Activated T-cell treated with anti-CD3 and anti-CD28 coated beads, Interleukin-2, amount 50 U/mL, for 24 hours (primary cell): ENCODE data around the gene PRR15.

Experiments
- DNase-seq: peaks from one replicate; pipeline ENCODE4 v3.0.0-alpha.2; 2020
- H3K27ac Mint-ChIP-seq: 2 replicates; pipeline ENCODE4 v1.8.0; 2020; ENCODE audit warnings: mild to moderate bottlenecking, mixed read lengths
- H3K27me3 Mint-ChIP-seq: 2 replicates; pipeline ENCODE4 v1.8.0; 2020; ENCODE audit warnings: mixed read lengths
- H3K36me3 Mint-ChIP-seq: 2 replicates; pipeline ENCODE4 v1.8.0; 2020; ENCODE audit warnings: low read depth, mixed read lengths
- H3K4me1 Mint-ChIP-seq: 2 replicates; pipeline ENCODE4 v1.8.0; 2020; ENCODE audit warnings: low read depth, mixed read lengths
- H3K4me3 Mint-ChIP-seq: 2 replicates; pipeline ENCODE4 v1.8.0; 2020; ENCODE audit warnings: mild to moderate bottlenecking, moderate library complexity, mixed read lengths
- H3K9me3 Mint-ChIP-seq: 2 replicates; pipeline ENCODE4 v1.8.0; 2020; ENCODE audit warnings: mixed read lengths

The PRR15 gene

DNA sequence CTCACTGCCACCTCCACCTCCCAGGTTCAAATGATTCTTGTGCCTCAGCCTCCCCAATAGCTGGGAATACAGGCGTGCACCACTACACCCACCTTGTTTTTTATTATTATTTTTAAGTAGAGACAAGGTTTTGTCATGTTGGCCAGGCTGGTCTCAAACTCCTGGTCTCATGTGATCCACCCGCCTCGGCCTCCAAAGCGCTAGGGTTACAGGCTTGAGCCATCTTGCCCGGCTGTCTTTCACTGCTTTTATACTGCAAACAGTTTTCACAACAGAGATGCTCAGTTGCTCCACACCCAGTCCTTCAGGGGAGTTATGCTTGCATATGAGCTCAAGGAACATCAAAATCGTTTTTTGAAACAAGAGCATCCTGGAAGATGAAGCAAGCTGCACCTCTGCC lies 1.3 kb upstream of the PRR15 start:
- no peak overlapping the region for H3K27ac Mint-ChIP-seq
- H3K36me3 Mint-ChIP-seq, result no peaks in the 10 kb centered on the region
- H3K4me3 Mint-ChIP-seq, result no peak overlapping the region
- DNase-seq, result no peak
- no peaks in the 10 kb centered on the region for H3K9me3 Mint-ChIP-seq
- H3K4me1 Mint-ChIP-seq, result peaks cover 27% of the 10 kb centered on the region
- H3K27me3 Mint-ChIP-seq, result peaks cover 77% of the 10 kb centered on the region

DNA sequence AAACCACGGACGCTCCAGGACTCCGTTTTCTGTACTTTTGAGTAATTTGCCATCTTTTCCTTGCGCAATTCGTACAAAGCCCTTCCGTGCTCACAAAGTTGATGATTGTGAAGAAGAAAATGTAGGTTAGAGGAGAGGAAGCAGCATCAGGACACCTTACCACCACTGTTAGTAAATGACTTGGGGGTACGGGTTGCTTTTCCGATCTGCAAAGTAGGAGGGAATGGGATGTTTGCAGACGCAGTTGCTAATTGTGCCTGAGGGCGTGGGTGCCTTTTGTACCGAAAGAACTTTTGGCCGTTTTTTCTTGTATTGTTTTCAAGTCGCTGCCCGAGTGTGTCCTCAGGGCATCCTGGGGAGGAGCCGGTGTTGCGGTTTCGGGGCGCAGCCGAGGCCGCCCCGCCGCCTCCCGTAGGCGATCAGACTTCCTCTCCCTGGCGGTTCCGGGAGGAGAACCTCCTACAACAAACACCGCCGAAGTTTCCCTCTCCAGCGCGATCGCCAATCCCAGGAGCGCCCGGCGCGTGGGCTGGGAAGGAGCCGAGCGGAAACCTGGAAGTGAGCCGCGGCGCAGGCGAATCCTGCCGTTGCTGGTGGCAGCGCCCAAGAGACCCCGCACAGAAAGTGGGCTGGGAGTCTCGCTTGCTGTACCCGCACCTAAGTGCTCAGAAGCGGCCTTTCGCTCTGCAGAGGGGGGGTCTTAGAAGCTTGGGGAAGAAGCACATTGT lies 1.0 kb downstream of the PRR15 start:
- Mint-ChIP-seq H3K27me3 (peaks cover 84% of the 10 kb centered on the region), H3K27ac (peak overlapping the region; percentile 10), H3K36me3 (no peaks in the 10 kb centered on the region), H3K4me1 (peaks cover 27% of the 10 kb centered on the region), H3K4me3 (peak overlapping the region; percentile 70), H3K9me3 (no peaks in the 10 kb centered on the region)
- DNase-seq, result no peak

DNA sequence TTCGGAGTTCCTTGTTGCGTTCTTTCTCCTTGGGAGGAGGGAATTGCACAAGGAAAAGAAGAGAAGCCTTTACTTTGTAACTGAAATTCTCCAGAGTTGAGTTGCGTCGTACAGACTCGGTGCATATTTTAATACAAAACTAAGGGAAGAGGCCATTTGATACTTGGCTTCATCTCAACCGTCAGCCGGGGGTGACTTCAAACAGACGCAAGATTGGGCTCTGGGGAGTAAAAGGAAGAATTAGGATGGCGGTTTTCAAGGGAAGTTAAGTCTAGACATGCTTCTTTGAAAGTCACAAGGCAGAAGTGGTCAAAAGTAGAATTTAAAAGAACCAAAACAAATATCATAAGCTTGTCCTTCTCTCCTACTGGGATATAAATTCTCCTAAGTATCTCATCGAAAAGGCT lies 1.6 kb downstream of the PRR15 start:
- peaks cover 27% of the 10 kb centered on the region for H3K4me1 Mint-ChIP-seq
- no peaks in the 10 kb centered on the region for H3K36me3 Mint-ChIP-seq
- peaks cover 84% of the 10 kb centered on the region for H3K27me3 Mint-ChIP-seq
- H3K9me3 Mint-ChIP-seq, result no peaks in the 10 kb centered on the region
- H3K4me3 Mint-ChIP-seq, result peak overlapping the region; percentile 70
- no peak overlapping the region for H3K27ac Mint-ChIP-seq
- no peak for DNase-seq

DNA sequence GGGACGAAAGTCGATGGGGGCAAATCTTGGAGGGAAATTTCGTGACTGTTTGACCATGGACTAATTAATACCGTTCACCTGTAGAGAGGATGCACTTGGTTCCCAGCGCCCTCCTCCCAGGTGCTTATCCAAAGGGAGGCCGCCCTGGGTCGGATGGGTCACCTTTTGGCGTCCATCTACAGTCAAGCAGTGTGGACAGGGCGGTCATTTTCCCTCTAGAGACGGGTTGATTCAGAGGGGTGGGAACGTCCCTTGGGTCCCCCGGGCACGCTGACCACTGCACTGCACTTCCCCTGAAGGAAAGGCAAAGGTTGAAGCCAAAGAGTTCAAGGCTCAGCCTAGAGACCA lies 2.0 kb downstream of the PRR15 start:
- Mint-ChIP-seq H3K36me3 (no peaks in the 10 kb centered on the region), H3K27ac (no peak overlapping the region), H3K27me3 (peaks cover 84% of the 10 kb centered on the region), H3K4me3 (peak overlapping the region; percentile 70), H3K9me3 (no peaks in the 10 kb centered on the region), H3K4me1 (peaks cover 27% of the 10 kb centered on the region)
- no peak for DNase-seq

DNA sequence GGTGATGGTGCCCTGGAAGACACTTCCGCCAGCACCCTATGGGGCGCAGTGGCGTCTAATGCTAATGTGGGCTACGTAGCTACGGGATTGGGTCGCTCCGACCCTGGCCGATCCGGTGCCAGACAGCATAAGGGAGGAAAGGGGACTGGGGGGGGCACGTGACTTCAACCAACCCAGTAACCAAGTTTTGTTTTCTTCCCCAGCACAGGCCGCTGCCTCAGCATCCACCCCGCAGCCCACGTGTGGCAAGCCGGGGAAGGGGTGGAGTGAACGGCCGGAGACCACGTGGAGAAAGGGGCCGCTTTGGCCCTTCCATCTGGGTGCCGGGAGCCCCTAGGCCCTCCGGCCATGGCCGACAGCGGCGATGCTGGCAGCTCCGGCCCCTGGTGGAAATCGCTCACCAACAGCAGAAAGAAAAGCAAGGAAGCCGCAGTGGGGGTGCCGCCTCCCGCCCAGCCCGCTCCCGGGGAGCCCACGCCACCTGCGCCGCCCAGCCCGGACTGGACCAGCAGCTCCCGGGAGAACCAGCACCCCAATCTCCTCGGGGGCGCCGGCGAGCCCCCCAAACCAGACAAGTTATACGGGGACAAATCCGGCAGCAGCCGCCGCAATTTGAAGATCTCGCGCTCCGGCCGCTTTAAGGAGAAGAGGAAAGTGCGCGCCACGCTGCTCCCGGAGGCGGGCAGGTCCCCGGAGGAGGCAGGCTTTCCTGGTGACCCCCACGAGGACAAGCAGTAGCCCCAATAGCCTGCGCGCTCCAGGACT lies 2.5 kb downstream of the PRR15 start:
- peaks cover 27% of the 10 kb centered on the region for H3K4me1 Mint-ChIP-seq
- no peak for DNase-seq
- no peaks in the 10 kb centered on the region for H3K9me3 Mint-ChIP-seq
- no peaks in the 10 kb centered on the region for H3K36me3 Mint-ChIP-seq
- H3K27ac Mint-ChIP-seq, result no peak overlapping the region
- H3K27me3 Mint-ChIP-seq, result peaks cover 83% of the 10 kb centered on the region
- peak overlapping the region; percentile 70 for H3K4me3 Mint-ChIP-seq

DNA sequence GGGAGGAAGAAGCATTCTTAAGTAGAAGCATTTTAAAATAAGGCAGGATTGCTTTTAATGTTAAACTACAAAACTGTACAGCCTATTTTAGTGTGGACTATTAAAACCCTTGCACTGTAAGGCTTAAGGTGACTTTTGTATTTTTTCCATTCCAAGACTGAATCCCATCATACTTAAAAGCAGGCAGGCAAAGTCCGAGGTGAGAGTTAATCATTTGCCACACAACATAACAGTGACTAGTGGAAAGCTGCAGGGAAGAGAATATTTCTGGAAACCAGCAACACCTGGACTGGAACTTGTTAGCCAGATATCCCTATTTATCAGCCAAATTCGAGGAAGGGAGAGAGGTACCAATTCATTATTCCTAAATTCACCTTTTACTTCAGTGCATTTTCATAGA lies 3.5 kb downstream of the PRR15 start:
- peaks cover 78% of the 10 kb centered on the region for H3K27me3 Mint-ChIP-seq
- no peak overlapping the region for H3K4me3 Mint-ChIP-seq
- no peak overlapping the region for H3K27ac Mint-ChIP-seq
- peaks cover 27% of the 10 kb centered on the region for H3K4me1 Mint-ChIP-seq
- DNase-seq, result no peak
- H3K36me3 Mint-ChIP-seq, result no peaks in the 10 kb centered on the region
- no peaks in the 10 kb centered on the region for H3K9me3 Mint-ChIP-seq

DNA sequence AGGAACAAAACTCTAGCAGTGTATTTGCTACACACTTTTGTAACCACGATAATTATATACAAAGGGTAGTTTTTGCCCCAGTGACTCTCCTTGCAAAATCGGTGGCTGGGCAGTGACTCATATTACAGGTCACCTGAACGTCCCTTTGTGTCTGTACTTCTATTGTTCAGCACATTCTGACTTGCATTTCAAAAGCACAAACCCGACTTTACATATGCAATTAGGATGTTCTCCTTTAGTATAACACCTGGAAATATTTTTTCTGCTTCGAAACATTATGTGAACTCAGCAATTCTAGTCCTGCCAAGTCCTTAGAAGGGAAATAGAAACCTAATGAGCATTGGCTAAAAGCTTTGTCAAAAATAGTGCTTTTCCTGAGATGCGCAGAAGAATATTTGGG lies 6.0 kb downstream of the PRR15 start:
- H3K27ac Mint-ChIP-seq, result no peak overlapping the region
- no peaks in the 10 kb centered on the region for H3K9me3 Mint-ChIP-seq
- H3K27me3 Mint-ChIP-seq, result peaks cover 71% of the 10 kb centered on the region
- no peak overlapping the region for H3K4me3 Mint-ChIP-seq
- DNase-seq, result no peak
- no peaks in the 10 kb centered on the region for H3K36me3 Mint-ChIP-seq
- H3K4me1 Mint-ChIP-seq, result peaks cover 14% of the 10 kb centered on the region

DNA sequence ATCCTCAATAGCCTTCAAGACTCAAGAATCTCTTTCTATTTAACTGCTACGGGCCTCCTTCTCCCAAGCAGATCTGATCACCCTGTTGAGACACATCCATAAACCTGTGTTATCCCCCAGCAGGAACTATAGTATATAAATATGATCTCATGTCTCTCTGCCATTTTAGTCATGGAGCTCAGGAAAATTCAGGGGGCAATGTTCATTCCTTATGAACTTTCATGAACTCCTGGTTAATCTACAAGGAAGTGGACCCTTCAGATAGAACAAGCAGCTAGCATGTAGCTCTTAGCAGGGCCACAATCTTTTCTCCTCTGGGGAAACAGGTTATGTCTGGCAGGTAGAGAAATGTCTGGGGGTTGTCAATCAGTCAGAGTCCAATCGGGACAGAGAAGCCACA lies 8.9 kb downstream of the PRR15 start:
- Mint-ChIP-seq H3K36me3 (no peaks in the 10 kb centered on the region), H3K27me3 (peaks cover 55% of the 10 kb centered on the region), H3K4me3 (no peak overlapping the region), H3K4me1 (no peaks in the 10 kb centered on the region), H3K27ac (no peak overlapping the region), H3K9me3 (peaks cover 6% of the 10 kb centered on the region)
- DNase-seq, result no peak

DNA sequence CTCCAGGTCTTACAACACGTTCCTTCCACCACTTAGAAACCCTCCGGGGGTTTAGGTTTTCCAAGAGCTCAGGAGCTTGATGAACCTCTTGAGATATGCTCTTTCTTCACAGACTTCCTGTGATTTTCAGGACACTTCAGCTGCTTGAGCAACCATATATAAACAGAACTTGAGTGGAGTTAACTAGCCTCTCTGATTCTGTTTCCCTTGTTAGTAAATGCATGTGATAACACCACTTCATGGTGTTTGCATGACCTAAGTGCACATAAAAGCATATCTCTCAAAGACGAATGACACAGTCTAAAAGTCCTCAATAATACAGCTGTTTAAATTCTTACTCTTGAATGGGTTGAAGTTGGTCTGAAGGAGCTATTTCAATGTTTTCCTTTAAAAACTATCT lies 9.9 kb downstream of the PRR15 start:
- DNase-seq, result no peak
- Mint-ChIP-seq H3K4me3 (no peak overlapping the region), H3K27ac (no peak overlapping the region), H3K4me1 (no peaks in the 10 kb centered on the region), H3K27me3 (peaks cover 56% of the 10 kb centered on the region), H3K36me3 (no peaks in the 10 kb centered on the region), H3K9me3 (peaks cover 11% of the 10 kb centered on the region)

DNA sequence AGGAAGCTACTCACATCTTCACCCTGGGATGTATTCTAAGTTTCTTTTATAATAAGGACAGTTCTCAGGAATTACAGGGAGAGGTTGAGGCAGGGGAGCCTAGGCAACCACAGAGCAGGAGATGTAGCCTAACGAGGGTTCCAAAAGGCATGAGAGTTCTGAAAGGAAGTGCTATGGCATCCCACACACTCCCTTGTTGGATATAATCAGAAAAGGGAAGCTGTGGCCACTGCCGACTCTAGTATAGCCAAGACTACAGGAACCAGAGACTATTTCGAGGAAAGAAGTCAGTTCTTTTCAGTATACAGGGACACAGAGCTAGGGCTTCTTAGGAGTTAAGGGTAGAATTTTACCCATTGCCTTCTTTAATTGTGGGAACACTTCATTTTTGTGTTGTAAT lies 11.0 kb downstream of the PRR15 start:
- no peak for DNase-seq
- Mint-ChIP-seq H3K4me1 (no peaks in the 10 kb centered on the region), H3K27ac (no peak overlapping the region), H3K27me3 (peaks cover 50% of the 10 kb centered on the region), H3K9me3 (peaks cover 12% of the 10 kb centered on the region), H3K36me3 (no peaks in the 10 kb centered on the region), H3K4me3 (no peak overlapping the region)

DNA sequence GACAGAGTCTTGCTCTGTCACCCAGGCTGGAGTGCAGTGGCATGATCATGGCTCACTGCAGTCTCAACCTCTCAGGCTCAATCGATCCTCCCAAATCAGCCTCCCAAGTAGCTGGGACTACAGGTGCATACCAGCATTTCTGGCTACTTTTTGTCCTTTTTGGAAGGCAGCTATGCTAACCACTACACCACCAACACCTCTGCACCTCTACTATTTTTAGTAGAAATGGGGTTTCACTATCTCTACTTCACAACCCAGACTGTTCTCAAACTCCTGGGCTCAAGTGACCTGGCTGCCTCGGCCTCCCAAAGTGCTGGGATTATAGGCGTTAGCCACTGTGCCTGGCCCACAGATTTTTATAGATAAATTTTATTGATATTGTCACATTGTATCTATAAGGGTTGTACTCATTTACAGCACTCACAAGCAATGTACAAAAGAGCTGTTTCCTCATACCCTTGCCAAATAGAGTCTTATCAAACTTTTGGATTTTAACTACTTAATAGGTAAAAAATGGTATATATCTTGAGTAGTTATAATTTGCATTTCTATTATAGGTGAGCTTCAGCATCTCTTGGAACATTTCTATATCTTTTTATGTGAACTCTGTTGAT lies 23.7 kb downstream of the PRR15 start:
- Mint-ChIP-seq H3K9me3 (no peaks in the 10 kb centered on the region), H3K36me3 (no peaks in the 10 kb centered on the region), H3K4me1 (peaks cover 5% of the 10 kb centered on the region), H3K27me3 (peaks cover 9% of the 10 kb centered on the region), H3K27ac (no peak overlapping the region), H3K4me3 (no peak overlapping the region)
- DNase-seq, result no peak

DNA sequence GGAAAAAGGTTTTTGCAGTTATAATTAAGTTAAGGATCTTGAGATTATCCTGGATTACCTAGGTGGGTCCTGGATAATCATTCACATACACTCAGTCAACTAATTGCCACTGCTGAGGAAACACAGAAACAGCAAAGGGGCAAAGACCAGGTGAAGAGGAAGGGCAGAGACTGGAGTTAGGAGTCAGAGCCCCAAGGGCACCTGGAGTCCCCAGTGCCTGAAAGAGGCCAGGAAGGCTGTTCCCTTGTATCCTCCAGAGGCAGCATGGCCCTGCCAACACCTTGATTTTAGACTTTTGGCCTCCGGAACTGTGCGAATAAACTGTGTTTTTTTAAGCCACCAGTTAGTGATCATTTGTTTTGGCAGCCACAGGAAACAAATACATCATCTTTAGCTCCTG lies 24.6 kb downstream of the PRR15 start:
- Mint-ChIP-seq H3K36me3 (no peaks in the 10 kb centered on the region), H3K4me1 (peaks cover 5% of the 10 kb centered on the region), H3K9me3 (no peaks in the 10 kb centered on the region), H3K27ac (no peak overlapping the region), H3K4me3 (no peak overlapping the region), H3K27me3 (peaks cover 9% of the 10 kb centered on the region)
- DNase-seq, result no peak

DNA sequence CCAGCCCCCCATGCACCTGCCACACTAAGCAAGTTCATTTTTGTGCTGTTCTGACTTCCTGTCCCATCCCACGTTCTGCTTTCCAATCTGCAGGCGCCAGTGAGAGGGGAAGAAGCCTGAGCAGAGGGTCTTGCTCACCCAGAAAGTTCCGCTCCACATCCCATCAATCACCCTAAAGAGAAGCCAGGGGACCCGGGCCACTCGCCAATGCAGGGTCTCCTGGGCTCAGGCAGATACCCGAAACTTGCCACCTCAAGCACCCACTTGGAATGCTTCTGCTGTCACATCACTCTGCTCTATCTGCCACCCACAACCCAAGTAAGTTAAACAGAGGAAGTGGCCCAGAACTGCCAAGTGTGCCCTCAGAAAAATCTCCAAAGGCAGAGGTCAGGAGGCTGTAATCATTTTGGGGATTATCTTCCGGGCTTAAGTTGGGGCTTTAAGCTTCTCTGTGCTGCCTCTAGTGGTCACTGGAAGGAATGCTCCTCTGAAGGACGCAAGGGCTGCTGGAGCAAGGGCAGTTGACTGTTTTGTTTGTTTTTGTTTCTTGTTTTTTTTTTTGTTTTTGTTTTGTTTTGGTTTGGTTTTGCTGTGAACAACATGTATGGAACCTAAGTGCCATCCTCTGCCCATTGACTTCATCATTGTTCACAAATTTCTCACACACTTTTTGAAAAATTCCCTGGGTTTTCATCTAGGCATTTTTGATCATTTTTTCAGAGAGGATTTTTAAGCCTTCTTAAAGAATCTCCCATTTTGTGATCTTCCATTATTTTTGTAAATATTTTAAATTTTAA lies 25.5 kb downstream of the PRR15 start:
- Mint-ChIP-seq H3K9me3 (no peaks in the 10 kb centered on the region), H3K27ac (no peak overlapping the region), H3K4me3 (peak overlapping the region; percentile 10), H3K4me1 (peaks cover 5% of the 10 kb centered on the region), H3K36me3 (no peaks in the 10 kb centered on the region), H3K27me3 (peaks cover 9% of the 10 kb centered on the region)
- DNase-seq, result peak; percentile 34

DNA sequence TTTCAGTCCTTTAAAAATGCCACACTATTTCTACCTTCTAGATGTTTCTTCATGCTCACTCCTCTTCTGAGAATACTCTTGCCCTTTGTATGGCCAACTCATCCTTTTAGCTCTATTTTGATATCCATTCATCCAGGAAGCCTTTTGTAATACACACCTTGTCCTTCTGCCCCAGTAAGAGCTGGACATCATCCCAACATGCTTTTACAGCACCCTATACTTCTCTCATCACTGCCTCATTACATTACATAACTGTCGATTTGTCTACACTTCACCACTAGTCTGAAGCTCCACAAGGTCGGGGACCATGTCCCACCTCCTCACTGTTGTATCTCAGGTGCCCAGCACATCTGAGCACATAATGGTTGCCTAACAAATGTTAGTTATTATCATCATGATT lies 29.2 kb downstream of the PRR15 start:
- DNase-seq, result no peak

More for the DNA sequence above, 29.2 kb downstream of the PRR15 start:
- Mint-ChIP-seq H3K27me3 (peaks cover 9% of the 10 kb centered on the region), H3K9me3 (no peaks in the 10 kb centered on the region), H3K4me3 (no peak overlapping the region), H3K36me3 (no peaks in the 10 kb centered on the region), H3K27ac (no peak overlapping the region), H3K4me1 (peaks cover 5% of the 10 kb centered on the region)
